GM12892 (cell line): ENCODE data around the gene CMTM8.

ENCODE experiments used
- DNase-seq: peaks from one replicate; pipeline ENCODE4 v3.0.0; 2011; ENCODE audit not compliant: insufficient read length
- FAIRE-seq: peaks from 2 replicates; lab custom pipeline; 2011; peaks lifted over from hg19 to GRCh38; lab: Jason Lieb, UNC
- POLR2A ChIP-seq: IDR thresholded peaks from 2 replicates; pipeline ENCODE4 v1.6.1; 2011; ENCODE audit warnings: low read depth, low read length, control low read depth
- POLR2AphosphoS5 ChIP-seq: IDR thresholded peaks from 2 replicates; pipeline ENCODE4 v1.6.1; 2011; ENCODE audit warnings: low read depth, low read length, control low read depth
- TAF1 ChIP-seq: IDR thresholded peaks from 2 replicates; pipeline ENCODE4 v1.6.1; 2011; ENCODE audit warnings: low read depth, mild to moderate bottlenecking, control low read depth, low read length, borderline replicate concordance

The CMTM8 gene

DNA sequence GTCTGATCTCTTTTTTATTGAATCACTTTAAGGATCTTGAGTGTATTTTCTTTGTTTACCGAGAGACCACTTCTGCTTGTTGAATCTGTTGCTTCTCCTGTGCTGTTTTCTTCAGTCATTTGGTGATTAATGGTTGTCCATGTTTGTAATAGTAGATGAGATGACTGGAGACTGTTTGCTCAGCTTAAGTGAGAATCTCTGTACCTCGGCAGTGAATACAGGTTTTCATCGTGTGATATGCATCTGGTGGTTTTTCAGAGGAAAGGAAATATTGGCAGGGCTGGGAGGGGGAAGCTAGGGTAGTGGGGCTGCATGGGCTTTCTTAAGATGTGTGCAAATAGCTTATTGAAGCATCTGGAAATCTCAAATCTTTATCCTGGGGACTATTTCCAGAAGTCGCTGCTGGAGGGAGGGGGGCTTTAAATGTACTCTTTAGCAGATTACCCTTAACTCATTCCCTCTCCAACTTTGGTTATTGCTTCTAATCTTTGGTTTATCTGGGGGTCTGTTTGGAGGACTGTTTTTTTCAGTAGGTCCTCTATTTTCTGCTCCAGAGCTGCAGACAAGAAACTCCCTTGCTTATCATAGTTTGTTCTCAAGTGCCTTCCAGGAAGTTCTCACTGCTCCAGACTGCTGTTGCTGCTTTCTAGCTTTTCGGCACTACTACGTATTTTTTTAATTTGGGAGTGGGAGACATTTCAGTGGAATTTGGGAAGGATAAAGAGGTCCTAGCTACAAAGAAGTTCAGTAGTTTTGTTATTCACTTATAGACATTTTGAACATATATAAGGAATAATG, 19.4 kb downstream of the CMTM8 start:
- TF ChIP-seq POLR2AphosphoS5 (no peak), POLR2A (no peak), TAF1 (no peak)
- no peak for FAIRE-seq
- DNase-seq, result no peak

- FAIRE-seq, result no peak
- TF ChIP-seq POLR2A, result no peak
- no peak for TF ChIP-seq TAF1
- no peak for TF ChIP-seq POLR2AphosphoS5
- DNase-seq, result no peak
Observed at GRCh38 chr3:32258869-32259268, 20.4 kb downstream of the CMTM8 start.

GRCh38 chr3:32261545-32261944, 23.1 kb downstream of the CMTM8 start:
- DNase-seq (no peak), FAIRE-seq (no peak)
- TF ChIP-seq POLR2A, result no peak
- TF ChIP-seq TAF1, result no peak
- no peak for TF ChIP-seq POLR2AphosphoS5

DNA sequence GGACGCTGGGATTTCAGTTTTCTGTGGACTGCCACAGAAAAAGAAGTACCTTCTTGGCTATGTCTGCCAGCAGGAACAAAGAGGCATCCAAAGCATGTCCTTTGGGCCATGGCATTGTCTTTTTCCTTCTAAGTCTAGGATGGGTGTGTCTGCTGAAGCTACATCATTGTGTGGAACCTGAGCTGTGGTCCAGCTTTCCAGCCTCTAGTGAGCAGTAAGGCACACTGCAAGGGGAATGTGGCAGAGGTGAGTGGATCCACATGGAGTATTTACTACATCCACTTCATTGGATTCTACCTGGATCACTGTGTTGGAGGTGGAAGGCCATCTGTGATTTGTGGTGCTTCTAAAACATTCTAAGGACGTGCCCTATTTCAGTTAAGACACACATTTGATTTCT, 23.7 kb downstream of the CMTM8 start:
- TF ChIP-seq POLR2A (no peak), TAF1 (no peak), POLR2AphosphoS5 (no peak)
- DNase-seq (no peak), FAIRE-seq (no peak)

- no peak for DNase-seq
- no peak for FAIRE-seq
- TF ChIP-seq POLR2A (no peak), TAF1 (no peak), POLR2AphosphoS5 (no peak)
Observed at GRCh38 chr3:32274306-32274705, 35.8 kb downstream of the CMTM8 start.

- TF ChIP-seq TAF1 (no peak), POLR2AphosphoS5 (no peak), POLR2A (no peak)
- no peak for DNase-seq
- no peak for FAIRE-seq
Observed at GRCh38 chr3:32275506-32275905, 37.0 kb downstream of the CMTM8 start.

GRCh38 chr3:32276279-32276841, 37.9 kb downstream of the CMTM8 start:
- TF ChIP-seq TAF1 (no peak), POLR2A (no peak), POLR2AphosphoS5 (no peak)
- FAIRE-seq, result no peak
- no peak for DNase-seq

- DNase-seq (no peak), FAIRE-seq (no peak)
- TF ChIP-seq POLR2AphosphoS5 (no peak), TAF1 (no peak), POLR2A (no peak)
Observed at GRCh38 chr3:32278714-32279113, 40.2 kb downstream of the CMTM8 start.

DNA sequence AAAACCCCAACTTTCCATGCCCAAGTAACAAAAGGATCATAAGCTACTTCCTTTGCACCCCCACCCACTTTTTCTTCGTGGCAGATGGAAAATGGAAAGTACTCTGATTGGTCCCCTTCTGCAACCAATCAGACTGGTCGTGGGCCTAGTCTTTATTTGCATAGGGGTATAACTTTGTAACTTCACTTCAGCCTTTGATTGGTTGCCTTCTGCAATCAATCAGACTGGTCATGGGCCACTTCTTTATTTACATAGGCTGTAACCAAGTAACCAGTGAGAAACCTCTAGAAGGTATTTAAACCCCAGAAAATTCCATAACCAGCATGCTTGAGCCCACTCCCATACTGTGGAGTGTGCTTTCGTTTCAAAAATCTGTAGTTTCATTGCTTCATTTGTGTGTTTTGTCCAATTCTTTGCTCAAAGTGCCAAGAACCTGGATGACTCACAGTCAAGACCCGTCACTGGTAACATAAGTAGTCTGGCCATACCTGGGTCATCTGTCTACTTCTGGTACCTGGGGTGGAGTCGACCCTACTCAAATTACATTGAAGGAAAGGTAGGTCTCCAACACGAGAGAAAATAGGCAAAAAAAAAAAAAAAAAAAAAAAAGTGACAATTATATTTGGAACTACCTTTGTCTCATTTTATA, 41.9 kb downstream of the CMTM8 start:
- TF ChIP-seq TAF1 (no peak), POLR2AphosphoS5 (no peak), POLR2A (no peak)
- FAIRE-seq (no peak), DNase-seq (no peak)

DNA sequence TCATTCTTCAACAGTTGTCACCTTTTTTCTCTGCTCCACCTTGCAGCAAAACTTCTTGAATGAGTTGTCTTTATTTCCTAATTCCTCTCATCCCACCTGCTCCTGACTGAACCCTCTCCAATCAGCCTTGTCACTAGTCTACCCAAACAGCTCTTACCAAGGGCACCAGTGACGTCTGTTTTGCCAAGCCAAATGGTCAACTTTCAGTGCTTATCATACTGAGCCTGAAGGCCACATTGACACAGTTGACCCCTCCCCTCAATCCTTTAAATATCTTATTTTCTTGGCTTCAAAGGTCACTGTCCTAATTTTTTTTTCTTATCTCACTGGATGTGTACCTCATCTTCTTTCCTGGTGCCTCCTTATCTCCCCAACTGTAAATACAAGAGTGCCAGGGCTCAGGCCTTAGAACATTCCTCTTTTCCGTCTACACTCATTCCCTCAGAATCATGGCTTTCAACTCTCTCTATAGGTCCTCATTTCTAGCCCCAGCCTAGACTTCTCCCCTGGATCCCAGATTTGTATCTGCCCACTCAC, 43.2 kb downstream of the CMTM8 start:
- DNase-seq (no peak), FAIRE-seq (no peak)
- no peak for TF ChIP-seq POLR2AphosphoS5
- no peak for TF ChIP-seq POLR2A

- no peak for FAIRE-seq
- DNase-seq, result no peak
- TF ChIP-seq POLR2A (no peak), POLR2AphosphoS5 (no peak), TAF1 (no peak)
Observed at GRCh38 chr3:32282578-32283154, 44.2 kb downstream of the CMTM8 start.
